ENCODE measurements around the gene NSL1. TPM values are rescaled to one million over a fixed set of nuclear protein-coding genes. Genes with fewer than 3 reads are reported as not detected.
"Not testable (repeated sequence)": the region's sequence is repeated elsewhere in the genome, so short reads cannot be mapped to it uniquely, and the experiment has no call there.

Gene NSL1
- total and polyA plus RNA-seq, 2 experiments from 2014 or later = 41.4 to 44.8 TPM

DNA sequence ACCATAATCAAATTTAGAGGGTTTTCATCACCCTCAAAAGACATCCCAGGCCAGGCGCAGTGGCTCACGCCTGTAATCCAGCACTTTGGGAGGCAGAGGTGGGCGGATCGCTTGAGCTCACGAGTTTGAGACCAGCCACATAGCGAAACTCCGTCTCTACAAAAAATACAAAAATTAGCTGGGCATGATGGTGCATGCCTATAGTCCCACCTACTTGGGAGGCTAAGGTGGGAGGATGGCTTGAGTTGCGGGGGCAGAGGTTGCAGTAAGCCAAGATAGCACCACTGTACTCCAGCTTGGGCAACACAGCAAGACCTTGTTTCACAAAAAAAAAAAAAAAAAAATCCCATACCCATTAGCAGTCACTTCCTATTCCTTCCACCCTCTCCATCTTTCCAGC lies 58.5 kb downstream of the NSL1 start:
- Histone ChIP-seq H3K27ac (no peak overlapping the region), H3K4me3 (no peak overlapping the region), H3K36me3 (no peaks in the 10 kb centered on the region), H3K4me1 (ENCODE audit: low read depth) (no peaks in the 10 kb centered on the region), H3K27me3 (no peaks in the 10 kb centered on the region), H3K9me3 (ENCODE audit: low read depth) (no peaks in the 10 kb centered on the region)
- TF ChIP-seq, protein P1, sequence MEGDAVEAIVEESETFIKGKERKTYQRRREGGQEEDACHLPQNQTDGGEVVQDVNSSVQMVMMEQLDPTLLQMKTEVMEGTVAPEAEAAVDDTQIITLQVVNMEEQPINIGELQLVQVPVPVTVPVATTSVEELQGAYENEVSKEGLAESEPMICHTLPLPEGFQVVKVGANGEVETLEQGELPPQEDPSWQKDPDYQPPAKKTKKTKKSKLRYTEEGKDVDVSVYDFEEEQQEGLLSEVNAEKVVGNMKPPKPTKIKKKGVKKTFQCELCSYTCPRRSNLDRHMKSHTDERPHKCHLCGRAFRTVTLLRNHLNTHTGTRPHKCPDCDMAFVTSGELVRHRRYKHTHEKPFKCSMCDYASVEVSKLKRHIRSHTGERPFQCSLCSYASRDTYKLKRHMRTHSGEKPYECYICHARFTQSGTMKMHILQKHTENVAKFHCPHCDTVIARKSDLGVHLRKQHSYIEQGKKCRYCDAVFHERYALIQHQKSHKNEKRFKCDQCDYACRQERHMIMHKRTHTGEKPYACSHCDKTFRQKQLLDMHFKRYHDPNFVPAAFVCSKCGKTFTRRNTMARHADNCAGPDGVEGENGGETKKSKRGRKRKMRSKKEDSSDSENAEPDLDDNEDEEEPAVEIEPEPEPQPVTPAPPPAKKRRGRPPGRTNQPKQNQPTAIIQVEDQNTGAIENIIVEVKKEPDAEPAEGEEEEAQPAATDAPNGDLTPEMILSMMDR (IDR thresholded peaks at IDR 0.05; ENCODE audit: low read depth, low read length) = no peak
- no peak for DNase-seq (ENCODE audit: low read depth in 1 of 2, low spot score in 1 of 2)

DNA sequence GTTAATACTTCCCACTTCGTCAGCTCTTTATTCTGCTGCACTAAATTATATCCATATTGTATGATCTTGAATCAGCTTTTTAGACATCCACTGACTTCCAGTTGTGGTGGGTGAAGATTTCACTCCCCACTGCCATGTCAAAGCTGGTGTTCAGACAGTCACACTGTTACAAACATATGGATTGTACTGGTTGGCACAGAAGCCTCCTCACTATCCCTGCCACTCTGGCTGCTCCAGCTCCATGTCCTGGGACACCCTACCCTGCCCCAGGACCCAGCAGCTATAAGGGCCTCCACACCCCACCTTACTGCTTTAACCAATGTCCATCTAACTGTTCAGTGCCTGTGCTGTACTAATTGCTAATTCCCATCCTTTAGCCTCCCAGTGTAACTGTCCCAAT lies 59.9 kb downstream of the NSL1 start:
- H3K9me3 ChIP-seq (ENCODE audit: low read depth) = no peaks in the 10 kb centered on the region
- no peaks in the 10 kb centered on the region for H3K36me3 ChIP-seq
- no peak for DNase-seq (ENCODE audit: low read depth in 1 of 2, low spot score in 1 of 2)
- H3K4me3 ChIP-seq = no peak overlapping the region
- no peaks in the 10 kb centered on the region for H3K27me3 ChIP-seq
- TF ChIP-seq, protein P1 (IDR thresholded peaks at IDR 0.05; ENCODE audit: low read depth, low read length) = no peak
- no peaks in the 10 kb centered on the region for H3K4me1 ChIP-seq (ENCODE audit: low read depth)
- H3K27ac ChIP-seq = no peak overlapping the region

GRCh38 chr1:212728606-212729005 lies 63.0 kb downstream of the NSL1 start:
- H3K4me3 ChIP-seq = no peak overlapping the region
- no peaks in the 10 kb centered on the region for H3K4me1 ChIP-seq (ENCODE audit: low read depth)
- TF ChIP-seq, protein P1 (IDR thresholded peaks at IDR 0.05; ENCODE audit: low read depth, low read length) = no peak
- H3K27me3 ChIP-seq = no peaks in the 10 kb centered on the region
- no peaks in the 10 kb centered on the region for H3K36me3 ChIP-seq
- H3K27ac ChIP-seq = no peak overlapping the region
- no peak for DNase-seq (ENCODE audit: low read depth in 1 of 2, low spot score in 1 of 2)
- no peaks in the 10 kb centered on the region for H3K9me3 ChIP-seq (ENCODE audit: low read depth)

- no peaks in the 10 kb centered on the region for H3K9me3 ChIP-seq (ENCODE audit: low read depth)
- no peaks in the 10 kb centered on the region for H3K27me3 ChIP-seq
- TF ChIP-seq, protein P1 (IDR thresholded peaks at IDR 0.05; ENCODE audit: low read depth, low read length) = no peak
- H3K4me3 ChIP-seq = no peak overlapping the region
- no peaks in the 10 kb centered on the region for H3K36me3 ChIP-seq
- peak in 1 of 2 donors; percentile 58 for DNase-seq (ENCODE audit: low read depth in 1 of 2, low spot score in 1 of 2)
- no peak overlapping the region for H3K27ac ChIP-seq
- no peaks in the 10 kb centered on the region for H3K4me1 ChIP-seq (ENCODE audit: low read depth)
These were observed 64.0 kb downstream of the NSL1 start for GRCh38 chr1:212727386-212728181.

GRCh38 chr1:212724679-212725078 lies 66.9 kb downstream of the NSL1 start:
- not testable (repeated sequence) for DNase-seq (ENCODE audit: low read depth in 1 of 2, low spot score in 1 of 2); H3K4me1 ChIP-seq (ENCODE audit: low read depth); H3K4me3 ChIP-seq; H3K27me3 ChIP-seq; H3K27ac ChIP-seq; H3K9me3 ChIP-seq (ENCODE audit: low read depth); H3K36me3 ChIP-seq

DNA sequence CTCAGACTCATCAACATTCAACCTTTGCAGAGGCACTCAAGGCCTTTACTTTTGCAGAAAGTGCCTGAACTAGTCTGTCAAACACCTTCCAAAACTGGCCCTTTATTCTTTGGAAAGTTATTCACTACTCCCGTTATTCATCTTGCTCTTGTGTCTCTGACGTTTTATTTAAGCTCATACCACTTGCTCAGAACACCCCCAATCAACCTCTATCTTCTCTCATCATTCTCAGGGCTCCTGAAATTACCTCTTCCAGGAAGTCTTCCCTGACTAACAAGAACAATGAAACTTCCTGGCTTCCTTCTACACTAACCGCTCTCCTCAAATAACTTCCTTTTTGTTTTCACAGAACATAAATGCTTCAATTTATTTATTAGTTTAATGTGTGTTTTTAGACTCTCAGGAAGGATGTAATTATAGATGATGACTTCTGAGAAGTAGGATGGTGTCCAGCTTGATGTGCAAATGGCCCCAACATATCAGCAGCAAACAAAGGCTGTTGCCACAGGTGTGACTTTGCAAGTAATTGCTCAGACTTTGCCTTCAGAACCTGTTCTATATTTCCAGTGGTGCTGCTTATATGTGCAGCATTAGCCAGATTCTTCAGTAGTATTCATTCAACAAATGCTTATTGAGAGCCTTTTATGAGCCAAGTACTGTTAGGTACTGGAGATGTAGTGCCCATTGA lies 69.2 kb downstream of the NSL1 start:
- H3K9me3 ChIP-seq (ENCODE audit: low read depth) = no peaks in the 10 kb centered on the region
- no peak for DNase-seq (ENCODE audit: low read depth in 1 of 2, low spot score in 1 of 2)
- H3K4me3 ChIP-seq = no peak overlapping the region
- no peaks in the 10 kb centered on the region for H3K36me3 ChIP-seq
- H3K4me1 ChIP-seq (ENCODE audit: low read depth) = no peaks in the 10 kb centered on the region
- TF ChIP-seq, protein P1 (IDR thresholded peaks at IDR 0.05; ENCODE audit: low read depth, low read length) = no peak
- no peak overlapping the region for H3K27ac ChIP-seq
- no peaks in the 10 kb centered on the region for H3K27me3 ChIP-seq

Measured in cardiac muscle cell (in vitro differentiated cells and primary cell).